Measurements from ENCODE around the gene GK.
"Not testable (repeated sequence)": the region's sequence is repeated elsewhere in the genome, so short reads cannot be mapped to it uniquely, and the experiment has no call there.

GRCh38 chrX:30634070-30634469 is 19.2 kb upstream of the GK start:
- not testable (repeated sequence) for TF ChIP-seq POLR2AphosphoS5, POLR2A (IDR thresholded peaks at IDR 0.05; ENCODE audit: low read depth, low read length)

All from GM12891 (cell line).